Ascending aorta (tissue), 2 donors: ENCODE data around the gene DNMT3A. TPM values are rescaled to one million over a fixed set of nuclear protein-coding genes. Genes with fewer than 3 reads are reported as not detected.
A peak's percentile ranks its signal among the peaks of the same experiment; 100 is the strongest.

Experiments used
- DNase-seq, 2 donors: peaks; one replicate each; pipeline ENCODE4 v3.0.0-alpha.2; 2019; ENCODE audit warnings: low spot score in 2 of 2
- H3K27ac ChIP-seq, 2 donors: fragments of 200-600 bp; sonication (generic); one replicate each; pipeline ENCODE4 v1.5.1; 2016 to 2017; ENCODE audit warnings: mild to moderate bottlenecking in 1 of 2
- H3K27me3 ChIP-seq: fragments of 200-600 bp; sonication (generic); one replicate; pipeline ENCODE4 v1.5.1; 2017
- H3K36me3 ChIP-seq, 2 donors: fragments of 200-600 bp; sonication (generic); one replicate each; pipeline ENCODE4 v1.5.1; 2016
- H3K4me1 ChIP-seq, 2 donors: fragments of 200-600 bp; sonication (generic); one replicate each; pipeline ENCODE4 v1.5.1; 2016 to 2017; ENCODE audit warnings: mild to moderate bottlenecking in 1 of 2
- H3K4me3 ChIP-seq, 2 donors: fragments of 200-600 bp; sonication (generic); one replicate each; pipeline ENCODE4 v1.5.1; 2016 to 2017; ENCODE audit warnings: mild to moderate bottlenecking in 1 of 2
- H3K9me3 ChIP-seq, 2 donors: fragments of 200-600 bp; sonication (generic); one replicate each; pipeline ENCODE4 v1.5.1; 2016
- intact Hi-C: fragments of 100-400 bp; cut with DNase I; formaldehyde crosslinking; loops from one replicate; pipeline ENCODE4 v1.15.1; 2023
- total RNA-seq: library from RNA; depleted of rRNA; stranded (reverse); fragments of >200 nt; gene quantifications from one replicate; pipeline ENCODE4 v1.1.0, GENCODE V29; 2016
- TF ChIP-seq, protein P1 (sequence below), 3 experiments: fragments of 200-600 bp in 2 of 3; fragments of 450-650 bp in 1 of 3; sonication (generic) in 2 of 3; IDR thresholded peaks; one replicate each; pipeline ENCODE4 v1.5.1; 2016 to 2019; ENCODE audit warnings: antibody characterized with exemption in 3 of 3, mild to moderate bottlenecking in 1 of 3, moderate library complexity in 1 of 3

Gene DNMT3A
- total RNA-seq, 1 donor from 2014 or later = 33.6 TPM

GRCh38 chr2:25310965-25311864, 30.5 kb downstream of the DNMT3A start:
- no peak for DNase-seq
- H3K4me1 ChIP-seq = peaks cover 10 to 54% of the 10 kb centered on the region in 2 donors
- H3K36me3 ChIP-seq = peaks cover 8 to 10% of the 10 kb centered on the region in 2 donors
- intact Hi-C loops = no loop called here
- H3K27me3 ChIP-seq = no peaks in the 10 kb centered on the region
- TF ChIP-seq, protein P1, sequence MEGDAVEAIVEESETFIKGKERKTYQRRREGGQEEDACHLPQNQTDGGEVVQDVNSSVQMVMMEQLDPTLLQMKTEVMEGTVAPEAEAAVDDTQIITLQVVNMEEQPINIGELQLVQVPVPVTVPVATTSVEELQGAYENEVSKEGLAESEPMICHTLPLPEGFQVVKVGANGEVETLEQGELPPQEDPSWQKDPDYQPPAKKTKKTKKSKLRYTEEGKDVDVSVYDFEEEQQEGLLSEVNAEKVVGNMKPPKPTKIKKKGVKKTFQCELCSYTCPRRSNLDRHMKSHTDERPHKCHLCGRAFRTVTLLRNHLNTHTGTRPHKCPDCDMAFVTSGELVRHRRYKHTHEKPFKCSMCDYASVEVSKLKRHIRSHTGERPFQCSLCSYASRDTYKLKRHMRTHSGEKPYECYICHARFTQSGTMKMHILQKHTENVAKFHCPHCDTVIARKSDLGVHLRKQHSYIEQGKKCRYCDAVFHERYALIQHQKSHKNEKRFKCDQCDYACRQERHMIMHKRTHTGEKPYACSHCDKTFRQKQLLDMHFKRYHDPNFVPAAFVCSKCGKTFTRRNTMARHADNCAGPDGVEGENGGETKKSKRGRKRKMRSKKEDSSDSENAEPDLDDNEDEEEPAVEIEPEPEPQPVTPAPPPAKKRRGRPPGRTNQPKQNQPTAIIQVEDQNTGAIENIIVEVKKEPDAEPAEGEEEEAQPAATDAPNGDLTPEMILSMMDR (IDR thresholded peaks at IDR 0.05) = no peak
- no peaks in the 10 kb centered on the region for H3K9me3 ChIP-seq
- no peak overlapping the region for H3K4me3 ChIP-seq
- H3K27ac ChIP-seq = peak overlapping the region in 1 of 2 donors; percentile 30

- intact Hi-C loops = no loop called here
- Histone ChIP-seq H3K27me3 (no peaks in the 10 kb centered on the region), H3K4me1 (peaks cover 12 to 56% of the 10 kb centered on the region in 2 donors), H3K4me3 (no peak overlapping the region), H3K9me3 (no peaks in the 10 kb centered on the region), H3K27ac (no peak overlapping the region), H3K36me3 (peaks cover 8 to 10% of the 10 kb centered on the region in 2 donors)
- DNase-seq = no peak
- TF ChIP-seq, protein P1 (IDR thresholded peaks at IDR 0.05) = no peak
Measured at GRCh38 chr2:25310709-25310964, 31.1 kb downstream of the DNMT3A start.

GRCh38 chr2:25309402-25309801, 32.3 kb downstream of the DNMT3A start:
- no peak for DNase-seq
- peaks cover 12 to 46% of the 10 kb centered on the region in 2 donors for H3K4me1 ChIP-seq
- no peaks in the 10 kb centered on the region for H3K9me3 ChIP-seq
- TF ChIP-seq, protein P1 (IDR thresholded peaks at IDR 0.05) = peak; percentile 30 to 43 (median 31)
- H3K36me3 ChIP-seq = peaks cover 8 to 10% of the 10 kb centered on the region in 2 donors
- H3K27ac ChIP-seq = no peak overlapping the region
- no peaks in the 10 kb centered on the region for H3K27me3 ChIP-seq
- intact Hi-C loops = loop anchor here (5.0 kb wide), 2 partner anchors 33 to 68 kb away; partner anchors contain the start of gene DNMT3A
- no peak overlapping the region for H3K4me3 ChIP-seq

- no peaks in the 10 kb centered on the region for H3K27me3 ChIP-seq
- H3K27ac ChIP-seq = no peak overlapping the region
- no peak overlapping the region for H3K4me3 ChIP-seq
- no peak for DNase-seq
- TF ChIP-seq, protein P1 (IDR thresholded peaks at IDR 0.05) = no peak
- peaks cover 10 to 11% of the 10 kb centered on the region in 2 donors for H3K36me3 ChIP-seq
- H3K4me1 ChIP-seq = peaks cover 12 to 43% of the 10 kb centered on the region in 2 donors
- intact Hi-C loops = loop anchor here (5.0 kb wide), 2 partner anchors 34 to 69 kb away; partner anchors contain the start of gene DNMT3A
- no peaks in the 10 kb centered on the region for H3K9me3 ChIP-seq
Measured at GRCh38 chr2:25308599-25308998, 33.1 kb downstream of the DNMT3A start.

- peaks cover 12 to 43% of the 10 kb centered on the region in 2 donors for H3K4me1 ChIP-seq
- intact Hi-C loops = loop anchor here (5.0 kb wide), 2 partner anchors 34 to 69 kb away; partner anchors contain the start of gene DNMT3A
- no peaks in the 10 kb centered on the region for H3K9me3 ChIP-seq
- no peaks in the 10 kb centered on the region for H3K27me3 ChIP-seq
- TF ChIP-seq, protein P1 (IDR thresholded peaks at IDR 0.05) = no peak
- peaks cover 11 to 12% of the 10 kb centered on the region in 2 donors for H3K36me3 ChIP-seq
- DNase-seq = no peak
- no peak overlapping the region for H3K4me3 ChIP-seq
- no peak overlapping the region for H3K27ac ChIP-seq
Measured at GRCh38 chr2:25307949-25308557, 33.7 kb downstream of the DNMT3A start.
